Measurements from ENCODE around the gene TMOD3.

Gene TMOD3

GRCh38 chr15:51912528-51912927 is 83.1 kb downstream of the TMOD3 start:
- DNase-seq, result no peak

DNA sequence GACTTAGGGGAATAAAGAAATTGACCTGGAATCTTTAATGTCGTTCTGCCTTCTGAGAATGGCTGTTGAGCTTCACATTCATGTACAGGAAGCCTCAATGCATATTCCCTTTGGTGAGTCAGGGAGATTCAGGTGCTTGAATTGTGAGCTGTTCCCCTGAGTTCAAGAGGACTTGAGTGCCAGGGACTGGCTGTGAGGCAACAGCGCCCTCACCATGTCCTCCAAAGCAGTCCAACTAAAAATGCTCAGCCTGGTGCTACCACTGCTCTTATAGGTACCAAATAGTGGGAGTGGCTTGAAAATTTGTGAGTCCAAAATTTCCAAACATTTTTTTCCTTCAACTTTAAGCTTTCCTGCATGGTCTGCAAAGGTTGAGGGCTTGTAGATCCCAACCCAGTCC is 88.0 kb downstream of the TMOD3 start:
- DNase-seq, result no peak

DNA sequence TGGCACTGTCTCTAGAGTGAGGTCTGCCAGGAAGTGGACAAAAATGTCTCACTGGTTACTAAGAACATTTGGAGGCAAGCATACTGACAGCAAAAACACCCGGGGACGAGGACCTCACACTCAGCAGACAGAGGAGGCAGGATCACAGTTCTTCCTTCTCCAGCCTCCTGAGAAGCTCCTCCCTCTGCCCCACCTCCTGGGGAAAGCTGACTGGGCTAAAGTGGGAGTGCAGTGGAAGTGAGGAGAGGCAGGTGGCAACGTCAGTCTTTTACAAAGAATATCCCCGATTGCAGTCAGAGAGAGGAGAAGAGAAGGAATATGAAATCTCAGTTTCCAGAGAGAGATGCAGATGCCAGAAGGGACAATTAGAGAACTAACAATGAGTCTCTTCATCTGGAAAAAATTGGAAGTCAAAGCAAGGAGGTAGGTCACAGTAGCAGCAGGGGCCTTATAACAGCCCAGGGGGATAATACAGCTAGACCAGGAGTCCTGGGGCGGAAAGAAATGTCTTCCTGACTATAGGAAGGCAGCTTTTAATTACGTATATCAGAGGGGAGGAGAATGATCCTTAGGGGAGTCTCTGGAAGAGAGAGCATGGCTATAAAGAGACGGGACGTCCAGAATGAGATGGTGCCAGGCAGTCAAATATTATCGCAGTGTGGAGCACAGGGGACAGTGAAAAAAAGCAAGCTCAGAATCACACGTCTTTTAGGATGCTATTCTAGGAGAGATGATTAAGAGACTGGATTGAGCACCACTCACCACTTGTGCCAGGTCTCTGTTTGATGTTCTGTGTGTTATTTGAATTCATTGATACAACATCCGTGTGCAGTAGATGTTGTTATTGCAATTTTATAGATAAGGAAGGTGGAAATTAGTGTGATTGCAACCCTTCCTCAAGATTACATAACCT is 95.0 kb downstream of the TMOD3 start:
- DNase-seq, result no peak

GRCh38 chr15:51926809-51927208 is 97.4 kb downstream of the TMOD3 start:
- no peak for DNase-seq

DNA sequence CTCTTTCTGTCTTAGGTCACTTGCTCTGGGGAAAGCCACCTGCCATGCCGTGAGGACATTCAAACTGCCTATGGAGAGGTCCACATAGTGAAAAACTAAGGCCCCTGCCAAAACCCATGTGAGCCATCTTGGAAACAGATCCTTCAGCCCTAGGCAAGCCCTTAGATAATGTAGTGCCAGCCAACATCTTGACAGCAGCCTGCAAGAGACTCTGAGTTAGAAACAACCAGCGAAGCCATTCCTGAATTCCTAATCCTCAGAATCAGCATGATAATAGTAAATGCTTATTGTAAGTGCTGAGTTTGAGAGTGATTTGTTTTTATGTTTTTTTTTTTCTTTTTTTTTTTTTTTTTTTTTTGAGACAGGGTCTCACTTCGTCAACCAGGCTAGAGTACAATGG is 101.6 kb downstream of the TMOD3 start:
- no peak for DNase-seq

DNA sequence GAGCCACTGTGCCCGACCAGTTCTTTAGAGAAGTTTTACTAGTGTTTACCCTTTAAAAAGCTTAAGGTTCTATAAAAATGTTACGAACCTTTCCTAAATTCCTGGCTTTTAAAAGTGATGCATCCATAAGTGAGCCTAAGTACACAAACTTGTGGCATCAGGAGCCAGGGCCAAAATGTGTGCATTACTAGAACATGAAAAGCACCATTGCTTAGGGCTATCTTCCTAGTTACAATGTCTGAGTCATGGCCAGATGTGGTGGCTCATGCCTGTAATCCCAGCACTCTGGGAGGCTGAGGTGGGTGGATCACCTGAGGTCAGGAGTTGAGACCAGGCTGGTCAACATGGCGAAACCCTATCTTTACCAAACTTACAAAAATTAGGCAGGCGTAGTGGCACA is 102.2 kb downstream of the TMOD3 start:
- DNase-seq, result no peak

GRCh38 chr15:51932161-51932560 is 102.7 kb downstream of the TMOD3 start:
- no peak for DNase-seq

GRCh38 chr15:51935466-51936104 is 106.1 kb downstream of the TMOD3 start:
- no peak for DNase-seq

GRCh38 chr15:51936105-51936478 is 106.6 kb downstream of the TMOD3 start:
- DNase-seq, result no peak

- DNase-seq, result no peak
These were observed 108.8 kb downstream of the TMOD3 start for GRCh38 chr15:51938286-51938685.

DNA sequence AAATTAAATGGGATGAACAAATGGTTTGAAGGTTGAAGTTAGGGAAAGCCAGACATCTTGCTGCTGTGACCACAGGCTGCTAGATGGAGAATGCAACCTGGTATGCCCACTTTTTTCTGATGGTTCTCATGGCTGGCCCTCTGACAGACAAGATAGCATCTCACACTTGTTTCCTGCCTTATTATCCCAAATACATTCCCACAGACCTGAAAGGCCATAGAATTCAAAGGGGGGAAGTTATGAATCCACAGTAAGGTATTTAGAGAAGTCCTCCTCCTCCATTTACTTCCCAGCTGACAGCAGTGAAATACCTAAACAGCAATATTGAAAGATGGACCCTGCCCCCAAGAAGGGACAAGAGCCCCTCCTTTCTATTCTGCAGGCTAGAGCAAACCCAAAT is 109.8 kb downstream of the TMOD3 start:
- no peak for DNase-seq

DNA sequence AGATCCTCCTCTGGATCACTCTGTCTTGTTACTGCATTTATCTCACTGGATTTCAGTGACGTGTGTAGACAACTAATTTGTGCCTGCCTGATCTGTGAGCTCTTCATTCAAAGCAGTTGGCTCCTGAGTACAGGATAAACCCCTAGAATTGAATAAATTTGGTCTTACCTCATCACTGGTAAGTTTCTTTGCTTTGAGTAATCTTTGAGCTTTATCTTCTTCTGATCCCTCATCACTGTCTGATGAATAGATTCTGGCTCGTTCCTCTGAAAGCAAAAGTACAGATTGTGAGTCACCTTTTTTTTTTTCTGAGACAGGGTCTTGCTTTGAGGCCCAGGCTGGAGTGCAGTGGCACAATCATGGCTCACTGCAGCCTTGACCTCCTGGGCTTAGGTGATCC is 117.7 kb downstream of the TMOD3 start:
- no peak for DNase-seq

GRCh38 chr15:51952805-51953204 is 123.4 kb downstream of the TMOD3 start:
- DNase-seq, result no peak

DNA sequence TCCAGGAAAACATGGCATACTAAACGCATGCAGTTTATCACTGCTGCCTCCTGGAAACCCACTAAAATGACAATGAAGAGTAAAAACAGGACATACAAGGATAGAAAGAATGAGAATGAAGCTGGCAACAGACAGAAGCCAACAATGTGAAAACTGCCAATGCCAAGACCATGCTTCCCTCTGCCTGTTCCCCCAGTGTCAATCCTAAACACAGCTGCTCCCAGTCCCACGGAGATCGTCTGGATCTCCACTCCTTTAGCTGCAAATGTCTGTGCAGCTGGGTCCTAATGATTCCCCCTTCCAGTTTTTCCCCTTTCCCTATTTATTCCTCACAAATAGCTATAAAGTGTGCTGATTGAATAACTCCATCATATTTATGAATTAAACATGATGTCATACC is 126.1 kb downstream of the TMOD3 start:
- DNase-seq, result no peak
